ENCODE data around the gene MAPRE3. TPM values are rescaled to one million over a fixed set of nuclear protein-coding genes. Genes with fewer than 3 reads are reported as not detected.
A peak's percentile ranks its signal among the peaks of the same experiment; 100 is the strongest.

Gene MAPRE3
- total RNA-seq, 1 experiment from 2014 or later = 4.9 TPM

DNA sequence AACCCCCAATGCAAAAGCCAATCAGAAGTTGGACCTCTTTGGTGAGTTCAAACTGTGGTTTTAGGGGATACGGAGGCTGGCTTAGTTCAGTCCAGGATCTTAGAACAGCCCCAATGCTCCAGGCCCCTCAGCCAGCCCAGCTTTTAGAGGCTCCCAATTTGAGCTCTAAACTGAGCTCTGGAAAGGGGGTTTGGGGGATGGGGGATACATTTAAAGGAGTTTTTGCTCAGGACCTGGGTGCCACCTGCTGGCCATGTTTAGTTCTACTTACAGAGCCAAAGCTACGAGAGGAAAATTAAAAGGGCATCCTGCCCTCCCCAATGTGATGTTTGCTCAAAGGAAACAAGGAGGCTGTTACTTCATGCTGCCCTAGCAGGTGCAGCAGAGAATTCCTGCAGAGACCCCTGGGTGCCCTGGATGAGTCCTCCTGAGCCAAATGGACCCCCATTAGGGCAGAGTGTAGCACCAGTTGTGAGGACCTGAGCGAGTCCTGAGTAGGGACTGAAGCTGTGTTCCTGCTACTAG lies 46.4 kb downstream of the MAPRE3 start:
- intact Hi-C loops (cut with micrococcal nuclease; ENCODE audit: unreplicated experiment) = loop anchor here (1.0 kb wide), 2 partner anchors 56 to 171 kb away; no protein-coding TSS in a partner anchor
- Histone ChIP-seq H3K4me3 (ENCODE audit: low read depth, low read length) (no peak overlapping the region), H3K27me3 (replicated peaks; ENCODE audit: control insufficient read depth, insufficient read depth, low read length) (no peaks in the 10 kb centered on the region), H3K4me1 (peaks cover 31% of the 10 kb centered on the region), H3K36me3 (ENCODE audit: control insufficient read depth, insufficient read depth, low read length) (no peaks in the 10 kb centered on the region), H3K9me3 (no peaks in the 10 kb centered on the region)
- CTCF ChIA-PET = interaction anchor here (0.5 to 3.2 kb wide), 22 partner anchors 9 to 566 kb away, joined by 3 to 186 read pairs (median 4); partner anchors contain the start of genes MAPRE3 and ZNF512
- DNase-seq = peak; percentile 72 to 73
- no peak overlapping the region for H3K27ac Mint-ChIP-seq (ENCODE audit: unreplicated experiment)
- no peak overlapping the region for H3K4me3 Mint-ChIP-seq (ENCODE audit: unreplicated experiment)
- peaks cover 5% of the 10 kb centered on the region for H3K36me3 Mint-ChIP-seq (ENCODE audit: insufficient read depth, unreplicated experiment)
- H3K27me3 Mint-ChIP-seq (ENCODE audit: insufficient read depth, unreplicated experiment) = no peaks in the 10 kb centered on the region
- no peaks in the 10 kb centered on the region for H3K9me3 Mint-ChIP-seq (ENCODE audit: unreplicated experiment)
- peak; percentile 64 to 85 for TF ChIP-seq CTCF (IDR thresholded peaks at IDR 0.05; ENCODE audit: insufficient read depth in 1 of 2, low read depth in 1 of 2, low read length in 1 of 2, severe bottlenecking in 1 of 2, unreplicated experiment in 1 of 2)
- H3K4me1 Mint-ChIP-seq (ENCODE audit: low read depth, unreplicated experiment) = peaks cover 23% of the 10 kb centered on the region
- POLR2A ChIA-PET = interaction anchor here (0.5 to 1.0 kb wide), 6 partner anchors 16 to 873 kb away, joined by 3 to 9 read pairs (median 4); partner anchors contain the start of genes BABAM2 and RBKS
- no TSS peak for BruUV-seq (replicated peaks)

- no TSS peak for BruUV-seq (replicated peaks)
- ChIA-PET POLR2A (no interaction called here), CTCF (interaction anchor here (0.9 to 2.8 kb wide), 2 partner anchors 56 to 172 kb away, joined by 5 to 46 read pairs; no protein-coding TSS in a partner anchor)
- intact Hi-C loops (cut with micrococcal nuclease; ENCODE audit: unreplicated experiment) = no loop called here
- Mint-ChIP-seq H3K9me3 (ENCODE audit: unreplicated experiment) (no peaks in the 10 kb centered on the region), H3K36me3 (ENCODE audit: insufficient read depth, unreplicated experiment) (peaks cover 5% of the 10 kb centered on the region), H3K4me1 (ENCODE audit: low read depth, unreplicated experiment) (peaks cover 26% of the 10 kb centered on the region), H3K27me3 (ENCODE audit: insufficient read depth, unreplicated experiment) (no peaks in the 10 kb centered on the region), H3K4me3 (ENCODE audit: unreplicated experiment) (no peak overlapping the region), H3K27ac (ENCODE audit: unreplicated experiment) (no peak overlapping the region)
- no peaks in the 10 kb centered on the region for H3K36me3 ChIP-seq (ENCODE audit: control insufficient read depth, insufficient read depth, low read length)
- DNase-seq = no peak
- TF ChIP-seq CTCF (IDR thresholded peaks at IDR 0.05; ENCODE audit: insufficient read depth in 1 of 2, low read depth in 1 of 2, low read length in 1 of 2, severe bottlenecking in 1 of 2, unreplicated experiment in 1 of 2) = no peak
- peaks cover 35% of the 10 kb centered on the region for H3K4me1 ChIP-seq
- no peaks in the 10 kb centered on the region for H3K9me3 ChIP-seq
- H3K4me3 ChIP-seq (ENCODE audit: low read depth, low read length) = no peak overlapping the region
- H3K27me3 ChIP-seq (replicated peaks; ENCODE audit: control insufficient read depth, insufficient read depth, low read length) = no peaks in the 10 kb centered on the region
Measured at GRCh38 chr2:27018142-27018541, 47.7 kb downstream of the MAPRE3 start.

DNA sequence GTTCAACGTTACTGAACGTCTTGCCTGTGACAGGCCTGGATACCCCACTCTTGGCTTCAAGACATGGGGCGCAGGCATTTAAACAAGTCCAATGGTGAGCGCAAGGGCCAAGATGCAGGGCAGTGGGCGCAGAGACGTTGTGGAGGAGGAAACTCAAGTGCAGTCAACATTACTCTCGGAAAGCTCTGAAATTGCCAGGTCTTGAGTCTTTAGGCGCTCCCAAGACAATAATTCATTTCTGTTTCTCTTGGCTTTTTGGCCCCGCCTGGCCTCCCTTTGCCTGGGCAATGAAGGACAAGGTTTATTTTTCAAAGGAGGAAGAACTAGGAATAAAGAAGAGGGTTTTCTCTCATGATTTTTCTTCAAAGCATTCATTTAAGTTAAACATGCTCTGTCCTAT lies 49.0 kb downstream of the MAPRE3 start:
- no TSS peak for BruUV-seq (replicated peaks)
- DNase-seq = no peak
- no peaks in the 10 kb centered on the region for H3K27me3 ChIP-seq (replicated peaks; ENCODE audit: control insufficient read depth, insufficient read depth, low read length)
- Mint-ChIP-seq H3K27ac (ENCODE audit: unreplicated experiment) (no peak overlapping the region), H3K27me3 (ENCODE audit: insufficient read depth, unreplicated experiment) (no peaks in the 10 kb centered on the region), H3K4me3 (ENCODE audit: unreplicated experiment) (no peak overlapping the region), H3K36me3 (ENCODE audit: insufficient read depth, unreplicated experiment) (peaks cover 10% of the 10 kb centered on the region), H3K4me1 (ENCODE audit: low read depth, unreplicated experiment) (peaks cover 26% of the 10 kb centered on the region), H3K9me3 (ENCODE audit: unreplicated experiment) (no peaks in the 10 kb centered on the region)
- ChIA-PET CTCF (interaction anchor here (1.3 kb wide), 1 partner anchor 58 kb away, joined by 6 read pairs; no protein-coding TSS in a partner anchor), POLR2A (interaction anchor here (0.6 kb wide), 1 partner anchor 51 kb away, joined by 11 read pairs; no protein-coding TSS in a partner anchor)
- no peak for TF ChIP-seq CTCF (IDR thresholded peaks at IDR 0.05; ENCODE audit: insufficient read depth in 1 of 2, low read depth in 1 of 2, low read length in 1 of 2, severe bottlenecking in 1 of 2, unreplicated experiment in 1 of 2)
- no peaks in the 10 kb centered on the region for H3K36me3 ChIP-seq (ENCODE audit: control insufficient read depth, insufficient read depth, low read length)
- H3K9me3 ChIP-seq = no peaks in the 10 kb centered on the region
- H3K4me1 ChIP-seq = peaks cover 35% of the 10 kb centered on the region
- intact Hi-C loops (cut with micrococcal nuclease; ENCODE audit: unreplicated experiment) = no loop called here
- H3K4me3 ChIP-seq (ENCODE audit: low read depth, low read length) = no peak overlapping the region

All from Caco-2 (cell line).